HG03045 (cell line): ENCODE measurements around the gene ETS2.
"Not testable (repeated sequence)": the region's sequence is repeated elsewhere in the genome, so short reads cannot be mapped to it uniquely, and the experiment has no call there.

Experiments used
- ATAC-seq: cut with Tn5 transposase; IDR thresholded peaks from one replicate; pipeline ENCODE4 v1.9.1; 2021; ENCODE audit warnings: mild to moderate bottlenecking, moderate library complexity; ENCODE audit not compliant: unreplicated experiment

ETS2 gene

GRCh38 chr21:38815060-38815405, 9.3 kb downstream of the ETS2 start:
- ATAC-seq, result no peak

- no peak for ATAC-seq
Measured at GRCh38 chr21:38816400-38816977, 10.8 kb downstream of the ETS2 start.

- ATAC-seq, result no peak
Measured at GRCh38 chr21:38817371-38818324, 11.9 kb downstream of the ETS2 start.

GRCh38 chr21:38818325-38818723, 12.6 kb downstream of the ETS2 start:
- no peak for ATAC-seq

GRCh38 chr21:38819051-38819718, 13.5 kb downstream of the ETS2 start:
- no peak for ATAC-seq

GRCh38 chr21:38819719-38820159, 14.0 kb downstream of the ETS2 start:
- no peak for ATAC-seq

GRCh38 chr21:38820471-38821239, 14.9 kb downstream of the ETS2 start:
- ATAC-seq, result no peak

GRCh38 chr21:38821248-38821647, 15.5 kb downstream of the ETS2 start:
- ATAC-seq, result no peak

- ATAC-seq, result no peak
Measured at GRCh38 chr21:38821959-38822682, 16.4 kb downstream of the ETS2 start.

GRCh38 chr21:38822778-38823238, 17.1 kb downstream of the ETS2 start:
- no peak for ATAC-seq

- ATAC-seq, result no peak
Measured at GRCh38 chr21:38823737-38824123, 18.0 kb downstream of the ETS2 start.

- no peak for ATAC-seq
Measured at GRCh38 chr21:38824124-38824822, 18.5 kb downstream of the ETS2 start.

- no peak for ATAC-seq
Measured at GRCh38 chr21:38825269-38825668, 19.5 kb downstream of the ETS2 start.

GRCh38 chr21:38825921-38826320, 20.2 kb downstream of the ETS2 start:
- ATAC-seq, result no peak

GRCh38 chr21:38828111-38828510, 22.4 kb downstream of the ETS2 start:
- not testable (repeated sequence) for ATAC-seq

- ATAC-seq, result peak; percentile 74
Measured at GRCh38 chr21:38830671-38831525, 25.2 kb downstream of the ETS2 start.

GRCh38 chr21:38831526-38832467, 26.1 kb downstream of the ETS2 start:
- ATAC-seq, result peak; percentile 69

GRCh38 chr21:38832664-38833063, 26.9 kb downstream of the ETS2 start:
- ATAC-seq, result no peak
